ENCODE results near the gene HAL.
A peak's percentile ranks its signal among the peaks of the same experiment; 100 is the strongest.

Gene HAL, protein sequence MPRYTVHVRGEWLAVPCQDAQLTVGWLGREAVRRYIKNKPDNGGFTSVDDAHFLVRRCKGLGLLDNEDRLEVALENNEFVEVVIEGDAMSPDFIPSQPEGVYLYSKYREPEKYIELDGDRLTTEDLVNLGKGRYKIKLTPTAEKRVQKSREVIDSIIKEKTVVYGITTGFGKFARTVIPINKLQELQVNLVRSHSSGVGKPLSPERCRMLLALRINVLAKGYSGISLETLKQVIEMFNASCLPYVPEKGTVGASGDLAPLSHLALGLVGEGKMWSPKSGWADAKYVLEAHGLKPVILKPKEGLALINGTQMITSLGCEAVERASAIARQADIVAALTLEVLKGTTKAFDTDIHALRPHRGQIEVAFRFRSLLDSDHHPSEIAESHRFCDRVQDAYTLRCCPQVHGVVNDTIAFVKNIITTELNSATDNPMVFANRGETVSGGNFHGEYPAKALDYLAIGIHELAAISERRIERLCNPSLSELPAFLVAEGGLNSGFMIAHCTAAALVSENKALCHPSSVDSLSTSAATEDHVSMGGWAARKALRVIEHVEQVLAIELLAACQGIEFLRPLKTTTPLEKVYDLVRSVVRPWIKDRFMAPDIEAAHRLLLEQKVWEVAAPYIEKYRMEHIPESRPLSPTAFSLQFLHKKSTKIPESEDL

GRCh38 chr12:95996034-95996658, at the start of gene HAL:
Gene HAL, minus strand, starts transcription at chr12:95996344. Its CDS starts 434 bp downstream, at chr12:95995910.
- DNase-seq (ENCODE audit: low read depth in 2 of 2): no peak

- DNase-seq (ENCODE audit: low read depth in 2 of 2): no peak
Observed at GRCh38 chr12:96045566-96045965, 49.4 kb upstream of the HAL start.

GRCh38 chr12:96044943-96045290, 48.8 kb upstream of the HAL start:
- no peak for DNase-seq (ENCODE audit: low read depth in 2 of 2)

- DNase-seq (ENCODE audit: low read depth in 2 of 2): no peak
Observed at GRCh38 chr12:96044017-96044942, 48.1 kb upstream of the HAL start.

- DNase-seq (ENCODE audit: low read depth in 2 of 2): no peak
Observed at GRCh38 chr12:96041181-96041580, 45.0 kb upstream of the HAL start.

DNA sequence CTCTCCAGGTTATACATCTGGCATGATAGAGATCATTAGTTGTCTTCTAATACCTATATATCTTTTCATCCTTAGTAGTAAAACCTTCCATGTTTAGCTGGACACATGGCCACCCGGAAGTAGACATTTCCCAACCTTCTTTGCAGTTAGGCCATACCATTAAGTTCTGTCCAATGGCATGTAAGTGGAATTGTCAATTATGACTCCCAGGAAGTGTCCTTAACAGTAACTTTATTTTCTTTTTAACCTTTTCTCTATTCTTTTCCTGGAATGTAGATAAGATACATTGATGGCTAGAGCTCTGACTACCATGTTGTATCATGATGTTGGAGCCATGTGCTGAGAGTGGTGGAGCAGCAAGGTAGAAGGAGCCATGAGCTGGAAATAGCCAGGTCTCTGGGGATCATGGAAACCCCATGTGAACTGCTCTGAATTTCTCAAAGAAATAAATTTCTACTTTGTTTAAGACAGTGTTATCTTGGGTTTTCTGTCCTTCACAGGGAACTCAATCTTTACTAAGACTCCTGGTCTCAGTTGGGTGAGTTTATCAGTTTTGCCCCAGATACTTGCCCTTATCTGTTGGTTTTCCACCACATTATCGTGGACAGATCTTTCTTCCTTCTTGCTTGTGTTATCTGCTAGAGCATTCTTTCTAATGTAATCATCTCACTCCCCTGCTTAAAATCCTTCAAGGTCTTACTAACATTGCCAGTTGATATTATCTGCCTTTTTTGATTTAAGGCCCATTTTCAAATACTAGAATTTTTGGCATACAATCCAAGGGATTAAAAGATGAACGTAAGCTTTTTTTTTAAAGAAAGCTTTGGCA, 44.4 kb upstream of the HAL start:
- DNase-seq (ENCODE audit: low read depth in 2 of 2): no peak

DNA sequence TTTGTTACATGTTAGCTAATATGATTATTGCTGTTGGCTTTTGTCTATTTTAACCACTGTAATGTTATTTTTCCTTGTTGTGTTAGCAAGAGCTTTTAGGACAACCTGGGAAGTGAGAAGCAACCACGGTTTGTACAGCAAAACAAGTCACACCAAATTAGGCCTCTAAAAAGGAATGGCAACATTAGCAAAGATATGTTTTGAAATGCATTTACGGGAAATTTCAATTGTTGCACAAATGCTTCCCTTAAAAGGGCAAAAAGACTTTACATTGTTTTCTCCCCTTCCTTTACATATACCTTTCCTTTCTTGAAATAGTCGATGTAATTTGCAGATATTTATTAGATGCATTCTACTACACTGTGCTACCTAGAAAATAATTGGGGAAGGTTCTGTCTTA, 43.4 kb upstream of the HAL start:
- DNase-seq (ENCODE audit: low read depth in 2 of 2): no peak

- DNase-seq (ENCODE audit: low read depth in 2 of 2): no peak
Observed at GRCh38 chr12:96036765-96037455, 40.8 kb upstream of the HAL start.

- DNase-seq (ENCODE audit: low read depth in 2 of 2): peak; percentile 90 to 96
Observed at GRCh38 chr12:96035283-96036236, 39.4 kb upstream of the HAL start, which contains the start of gene LTA4H. Gene LTA4H, minus strand, starts transcription at chr12:96035587. Its CDS starts 68 bp downstream, at chr12:96035519.

DNA sequence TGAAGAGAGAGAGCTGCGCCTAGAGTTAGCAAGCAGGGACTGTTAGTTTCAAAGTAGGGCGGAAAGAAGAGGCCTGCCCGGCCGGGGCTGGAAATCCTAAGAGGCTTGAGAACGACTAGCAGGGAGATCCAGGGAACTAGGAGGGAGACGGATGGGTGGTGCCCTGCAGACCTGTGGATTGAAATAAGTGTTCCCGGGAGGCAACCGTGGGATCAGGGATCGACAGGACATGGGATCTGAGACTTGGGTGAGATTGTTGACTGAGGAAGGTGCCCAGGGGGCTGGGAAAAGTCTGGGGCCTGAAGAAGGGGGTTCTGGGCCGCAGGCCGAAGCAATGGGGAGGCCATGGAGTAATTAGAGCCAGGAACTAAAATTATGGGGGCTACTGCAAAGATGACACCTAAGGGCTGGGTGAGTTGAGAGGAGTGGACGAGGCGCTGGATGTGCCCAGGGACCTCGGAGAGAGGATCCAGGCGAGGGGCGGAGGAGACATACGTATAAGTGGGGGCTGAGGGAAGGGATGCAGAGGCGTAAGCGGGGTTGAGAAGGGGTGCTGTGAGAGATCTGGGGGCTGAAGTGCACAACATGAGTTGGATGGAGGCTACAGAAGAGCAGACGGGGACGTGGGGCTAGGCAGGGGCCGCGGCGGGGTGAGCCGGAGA, 38.6 kb upstream of the HAL start:
- DNase-seq (ENCODE audit: low read depth in 2 of 2): no peak

GRCh38 chr12:96033549-96034389, 37.6 kb upstream of the HAL start:
- DNase-seq (ENCODE audit: low read depth in 2 of 2): no peak

GRCh38 chr12:96029826-96030225, 33.7 kb upstream of the HAL start:
- DNase-seq (ENCODE audit: low read depth in 2 of 2): no peak

- no peak for DNase-seq (ENCODE audit: low read depth in 2 of 2)
Observed at GRCh38 chr12:96028538-96028937, 32.4 kb upstream of the HAL start.

GRCh38 chr12:96026331-96026730, 30.2 kb upstream of the HAL start:
- DNase-seq (ENCODE audit: low read depth in 2 of 2): no peak

GRCh38 chr12:96025518-96025917, 29.4 kb upstream of the HAL start:
- no peak for DNase-seq (ENCODE audit: low read depth in 2 of 2)

DNA sequence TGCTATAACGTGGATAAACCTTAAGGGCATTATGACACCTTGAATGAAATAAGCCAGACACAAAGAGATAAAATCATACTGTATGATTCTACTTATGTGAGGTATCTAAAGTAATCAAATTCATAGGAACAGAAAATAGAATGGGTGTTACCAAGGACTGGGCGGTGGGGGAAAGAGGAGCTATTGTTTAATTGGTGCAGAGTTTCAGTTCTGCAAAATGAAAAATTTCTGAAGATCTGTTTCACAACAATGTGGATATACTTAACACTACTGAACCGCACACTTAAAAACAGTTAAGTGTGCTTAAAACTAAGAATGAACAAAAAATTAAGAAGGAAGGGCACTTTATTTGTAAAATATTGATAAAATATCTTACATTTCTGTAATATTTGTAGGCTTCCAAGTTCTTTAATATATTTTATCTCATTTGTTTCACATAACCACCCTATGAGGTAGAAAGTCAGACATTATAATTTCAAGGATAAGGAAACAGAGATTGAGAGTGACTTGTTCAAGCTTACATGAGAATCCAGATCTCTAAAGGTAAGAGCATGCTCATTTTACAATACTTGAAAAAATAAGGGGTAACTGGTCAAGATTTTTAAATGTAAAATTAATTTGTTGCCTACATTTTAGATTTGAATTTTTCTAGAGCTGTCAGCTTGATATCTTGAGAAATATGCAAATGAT, 24.3 kb upstream of the HAL start:
- no peak for DNase-seq (ENCODE audit: low read depth in 2 of 2)

DNA sequence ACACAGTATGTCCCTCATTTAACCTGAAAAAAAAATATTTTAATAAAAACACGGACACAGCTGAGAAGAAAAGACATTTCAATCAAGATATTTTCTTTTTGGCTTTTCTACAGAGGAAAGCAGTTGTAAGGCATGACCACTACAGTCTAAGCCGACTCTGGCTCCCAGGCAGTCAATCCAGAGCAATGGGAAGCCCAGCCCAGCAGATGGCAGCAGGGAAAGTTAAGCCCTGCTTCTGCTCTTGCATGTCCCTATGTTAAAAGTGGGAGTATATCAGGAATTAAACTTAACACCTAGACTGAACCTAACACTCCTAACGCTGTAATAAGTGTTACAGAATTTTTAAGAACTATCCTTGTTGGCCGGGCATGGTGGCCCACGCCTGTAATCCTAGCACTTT, 19.5 kb upstream of the HAL start:
- no peak for DNase-seq (ENCODE audit: low read depth in 2 of 2)

Data from stimulated activated CD8-positive, alpha-beta memory T cell treated with anti-CD3 and anti-CD28 coated beads, Interleukin-15, amount 100 ng/mL, for 4 hours (primary cell).